IPS-18c (cell line): Measurements from ENCODE around the gene STPG4.
"Not testable (repeated sequence)": the region's sequence is repeated elsewhere in the genome, so short reads cannot be mapped to it uniquely, and the experiment has no call there.

Source experiments
- H3K4me3 ChIP-seq: 2 replicates; pipeline ENCODE4 v1.7.0; 2013; ENCODE audit warnings: low read depth, mild to moderate bottlenecking, low read length, moderate library complexity; ENCODE audit not compliant: insufficient read depth
- H3K9me3 ChIP-seq: one replicate; pipeline ENCODE4 v1.6.1; 2013; ENCODE audit warnings: mild to moderate bottlenecking, low read length, moderate library complexity; ENCODE audit not compliant: control insufficient read depth, insufficient read depth

STPG4 gene, protein sequence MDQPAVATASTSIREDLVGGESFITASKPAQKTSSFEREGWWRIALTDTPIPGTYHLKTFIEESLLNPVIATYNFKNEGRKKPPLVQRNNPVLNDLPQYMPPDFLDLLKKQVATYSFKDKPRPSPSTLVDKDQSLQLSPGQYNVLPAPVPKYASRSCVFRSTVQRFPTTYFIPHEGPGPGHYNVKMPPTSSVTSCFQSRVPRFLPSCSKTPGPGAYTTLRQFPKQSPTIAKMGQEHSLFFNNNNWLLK

GRCh38 chr2:47155091-47155876 is at the start of gene STPG4:
TSS of gene STPG4 (minus strand) at chr2:47155308. CDS start at chr2:47155251, 57 bp downstream.
- H3K9me3 ChIP-seq, result no peaks in the 10 kb centered on the region
- no peak within 1 kb of the TSS for H3K4me3 ChIP-seq

DNA sequence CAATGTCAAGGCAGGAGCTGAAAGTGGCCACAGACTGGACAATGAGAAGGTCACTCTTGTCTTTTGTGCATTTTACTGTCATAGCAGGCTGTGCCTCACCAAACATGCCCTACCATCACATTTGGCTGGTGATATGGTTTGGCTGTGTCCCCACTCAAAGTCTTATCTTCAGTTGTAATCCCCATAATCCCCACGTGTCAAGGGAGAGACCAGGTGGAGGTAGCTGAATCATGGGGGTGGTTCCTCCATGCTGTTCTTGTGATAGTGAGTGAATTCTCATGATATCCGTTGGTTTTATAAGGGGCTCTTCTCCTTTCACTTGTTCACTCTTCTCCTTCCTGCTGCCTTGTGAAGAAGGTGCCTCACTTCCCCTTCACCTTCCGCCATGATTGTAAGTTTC is 49.6 kb upstream of the STPG4 start:
- Histone ChIP-seq H3K4me3 (no peak overlapping the region), H3K9me3 (no peaks in the 10 kb centered on the region)

GRCh38 chr2:47203995-47204394 is 48.9 kb upstream of the STPG4 start:
- no peaks in the 10 kb centered on the region for H3K9me3 ChIP-seq
- no peak overlapping the region for H3K4me3 ChIP-seq

GRCh38 chr2:47201224-47201623 is 46.1 kb upstream of the STPG4 start:
- no peaks in the 10 kb centered on the region for H3K9me3 ChIP-seq

GRCh38 chr2:47198985-47199451 is 43.9 kb upstream of the STPG4 start:
- no peaks in the 10 kb centered on the region for H3K9me3 ChIP-seq
- H3K4me3 ChIP-seq, result no peak overlapping the region

More at GRCh38 chr2:47201224-47201623, 46.1 kb upstream of the STPG4 start:
- H3K4me3 ChIP-seq, result no peak overlapping the region

DNA sequence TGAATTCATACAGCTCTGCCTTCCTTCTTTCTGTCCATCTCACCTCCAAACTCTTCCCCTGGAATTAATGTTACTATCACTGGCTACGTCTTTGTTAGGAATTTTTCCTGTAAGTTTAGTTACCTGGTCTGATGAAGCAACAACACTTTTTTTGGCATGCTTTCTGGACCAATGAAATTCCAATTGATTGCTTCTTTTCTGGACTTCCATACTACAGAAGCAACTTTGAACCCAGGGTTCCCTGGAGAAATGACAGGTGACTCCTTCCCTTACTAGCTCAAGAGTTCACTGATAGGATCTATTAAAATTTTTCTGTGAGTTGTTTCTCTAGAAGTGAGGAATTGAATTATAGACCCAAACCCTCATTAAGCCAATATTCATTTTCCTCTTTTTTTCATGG is 41.4 kb upstream of the STPG4 start:
- H3K4me3 ChIP-seq, result no peak overlapping the region
- H3K9me3 ChIP-seq, result no peaks in the 10 kb centered on the region

DNA sequence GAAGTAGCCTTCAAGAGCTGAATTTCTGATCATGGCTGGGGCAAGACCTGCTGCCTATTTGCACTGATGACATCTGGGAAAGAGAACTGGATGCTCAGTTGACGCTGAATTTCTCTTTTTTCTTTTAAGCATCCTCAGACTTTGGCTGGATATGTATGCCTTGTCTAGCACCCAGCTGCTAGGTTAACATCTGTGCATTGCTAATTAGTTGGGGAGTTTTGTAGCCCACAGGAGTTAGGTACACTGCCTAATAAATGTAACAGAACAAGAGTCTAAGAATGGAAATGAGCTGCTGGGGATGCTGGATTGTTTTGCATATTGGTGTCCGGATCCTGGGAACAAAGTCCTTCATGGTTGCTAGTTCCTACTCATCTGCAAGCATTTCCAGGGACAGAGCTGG is 40.9 kb upstream of the STPG4 start:
- H3K9me3 ChIP-seq, result no peaks in the 10 kb centered on the region
- H3K4me3 ChIP-seq, result no peak overlapping the region

DNA sequence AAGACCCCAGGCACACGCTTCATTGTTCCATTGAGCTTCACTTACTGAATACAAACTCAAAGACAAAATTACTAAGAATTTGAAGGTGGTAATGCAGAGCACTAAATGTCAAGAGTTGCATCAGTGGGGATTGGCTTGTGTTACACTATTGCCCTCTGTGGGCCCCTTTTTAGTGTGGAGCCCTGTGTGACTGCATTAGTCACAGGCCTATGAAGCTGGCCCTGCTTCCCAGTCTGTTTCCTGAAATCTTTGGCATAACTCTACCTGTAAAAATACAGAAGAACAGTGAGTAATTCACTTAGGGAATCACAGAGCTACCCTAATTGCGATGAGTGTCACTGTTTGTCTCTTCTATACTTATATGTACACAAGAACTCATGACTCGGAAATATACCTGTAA is 40.0 kb upstream of the STPG4 start:
- no peak overlapping the region for H3K4me3 ChIP-seq
- no peaks in the 10 kb centered on the region for H3K9me3 ChIP-seq

GRCh38 chr2:47194410-47194809 is 39.3 kb upstream of the STPG4 start:
- H3K4me3 ChIP-seq, result no peak overlapping the region
- no peaks in the 10 kb centered on the region for H3K9me3 ChIP-seq

- Histone ChIP-seq H3K4me3 (no peak overlapping the region), H3K9me3 (no peaks in the 10 kb centered on the region)
Observed at GRCh38 chr2:47193607-47194006, 38.5 kb upstream of the STPG4 start.

GRCh38 chr2:47190188-47190881 is 35.2 kb upstream of the STPG4 start:
- no peak overlapping the region for H3K4me3 ChIP-seq
- no peaks in the 10 kb centered on the region for H3K9me3 ChIP-seq

- Histone ChIP-seq H3K4me3 (no peak overlapping the region), H3K9me3 (no peaks in the 10 kb centered on the region)
Observed at GRCh38 chr2:47189635-47190034, 34.5 kb upstream of the STPG4 start.

DNA sequence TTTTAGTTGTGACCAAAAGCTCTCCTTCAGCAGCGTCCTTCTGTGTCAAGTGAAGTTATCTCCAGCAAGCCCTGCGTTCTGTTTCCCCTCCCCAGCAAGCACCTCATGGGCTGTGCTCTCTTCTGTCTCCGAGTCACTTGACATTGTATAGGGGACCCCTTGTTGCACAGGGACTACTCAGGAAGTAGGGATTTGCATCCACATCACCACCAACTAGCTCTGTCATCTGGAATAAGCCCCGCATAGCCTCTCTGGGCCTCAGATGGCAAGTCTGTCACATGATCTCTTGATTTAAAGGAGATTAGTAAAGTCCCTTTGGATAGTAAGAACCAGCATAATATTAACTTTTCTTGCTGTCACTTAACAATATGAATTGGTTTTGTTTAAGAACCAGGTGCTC is 32.0 kb upstream of the STPG4 start:
- Histone ChIP-seq H3K9me3 (no peaks in the 10 kb centered on the region), H3K4me3 (no peak overlapping the region)

- Histone ChIP-seq H3K4me3 (no peak overlapping the region), H3K9me3 (no peaks in the 10 kb centered on the region)
Observed at GRCh38 chr2:47186351-47186750, 31.2 kb upstream of the STPG4 start.

- H3K9me3 ChIP-seq, H3K4me3 ChIP-seq: not testable (repeated sequence)
Observed at GRCh38 chr2:47185098-47185497, 30.0 kb upstream of the STPG4 start.

- Histone ChIP-seq H3K9me3 (no peaks in the 10 kb centered on the region), H3K4me3 (no peak overlapping the region)
Observed at GRCh38 chr2:47181176-47181575, 26.1 kb upstream of the STPG4 start.

DNA sequence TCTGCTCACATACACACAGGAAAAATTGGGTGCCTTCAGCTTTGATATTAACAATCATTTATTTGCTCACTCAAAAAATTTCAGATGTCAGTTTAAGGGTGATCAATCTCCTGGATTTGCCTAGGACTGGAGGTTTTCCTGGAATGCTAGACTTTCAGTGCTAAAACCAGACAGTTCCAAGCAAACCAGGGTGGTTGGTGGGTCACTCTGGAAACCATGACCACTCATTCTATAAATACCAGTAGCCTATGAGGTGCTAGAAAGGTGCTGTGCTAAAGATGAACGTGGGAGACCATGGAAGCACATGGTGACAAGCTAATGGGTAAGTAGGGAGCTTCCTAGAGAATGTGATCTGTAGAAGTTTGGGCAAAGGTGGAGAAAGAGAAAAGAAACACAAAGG is 25.4 kb upstream of the STPG4 start:
- no peak overlapping the region for H3K4me3 ChIP-seq
- no peaks in the 10 kb centered on the region for H3K9me3 ChIP-seq

- Histone ChIP-seq H3K9me3 (no peaks in the 10 kb centered on the region), H3K4me3 (no peak overlapping the region)
Observed at GRCh38 chr2:47179388-47179787, 24.3 kb upstream of the STPG4 start.
